Adipocyte (in vitro differentiated cells): ENCODE results near the gene AMMECR1.
A peak's percentile ranks its signal among the peaks of the same experiment; 100 is the strongest.
"Not testable (repeated sequence)": the region's sequence is repeated elsewhere in the genome, so short reads cannot be mapped to it uniquely, and the experiment has no call there.

Source experiments
- DNase-seq: peaks from one replicate; pipeline ENCODE4 v3.0.0-alpha.2; 2015; ENCODE audit warnings: low read depth
- H3K27me3 ChIP-seq: replicated peaks from 2 replicates; pipeline ENCODE4 v1.7.0; 2013; ENCODE audit warnings: mild to moderate bottlenecking, low read length, moderate library complexity; ENCODE audit not compliant: control insufficient read depth, insufficient read depth
- H3K36me3 ChIP-seq: 2 replicates; pipeline ENCODE4 v1.7.0; 2013; ENCODE audit warnings: low read length, mild to moderate bottlenecking, moderate library complexity; ENCODE audit not compliant: control insufficient read depth, insufficient read depth, severe bottlenecking
- H3K4me1 ChIP-seq: 2 replicates; pipeline ENCODE4 v1.7.0; 2013; ENCODE audit warnings: mild to moderate bottlenecking, low read length, moderate library complexity; ENCODE audit not compliant: control insufficient read depth, insufficient read depth
- H3K4me3 ChIP-seq: 2 replicates; pipeline ENCODE4 v1.7.0; 2013; ENCODE audit warnings: mild to moderate bottlenecking, low read length, moderate library complexity
- H3K9ac ChIP-seq: 2 replicates; pipeline ENCODE4 v1.7.0; 2013; ENCODE audit warnings: mild to moderate bottlenecking, low read length, moderate library complexity
- H3K9me3 ChIP-seq: 2 replicates; pipeline ENCODE4 v1.7.0; 2013; ENCODE audit warnings: mild to moderate bottlenecking, low read length, moderate library complexity; ENCODE audit not compliant: control insufficient read depth

AMMECR1 gene

GRCh38 chrX:110317820-110318663, at the start of gene AMMECR1:
Gene AMMECR1 (minus strand): TSS chrX:110318085. CDS start chrX:110318071, 14 bp downstream.
- H3K4me1 ChIP-seq, result peaks cover 10% of the 10 kb centered on the region
- no peaks in the 10 kb centered on the region for H3K9me3 ChIP-seq
- H3K4me3 ChIP-seq, result peak within 1 kb of the TSS; percentile 87
- H3K27me3 ChIP-seq, result peaks cover 6% of the 10 kb centered on the region
- peak within 1 kb of the TSS; percentile 89 for H3K9ac ChIP-seq
- peak; percentile 90 for DNase-seq
- H3K36me3 ChIP-seq, result no peaks in the 10 kb centered on the region

- Histone ChIP-seq H3K9ac (no peak overlapping the region), H3K36me3 (no peaks in the 10 kb centered on the region), H3K4me3 (no peak overlapping the region), H3K4me1 (no peaks in the 10 kb centered on the region), H3K27me3 (peaks cover 4% of the 10 kb centered on the region), H3K9me3 (no peaks in the 10 kb centered on the region)
- DNase-seq, result no peak
Observed at GRCh38 chrX:110363244-110363643, 45.4 kb upstream of the AMMECR1 start.

GRCh38 chrX:110359273-110359672, 41.4 kb upstream of the AMMECR1 start:
- Histone ChIP-seq H3K4me1 (no peaks in the 10 kb centered on the region), H3K4me3 (no peak overlapping the region), H3K27me3 (peaks cover 9% of the 10 kb centered on the region), H3K36me3 (no peaks in the 10 kb centered on the region), H3K9ac (no peak overlapping the region), H3K9me3 (peaks cover 2% of the 10 kb centered on the region)
- no peak for DNase-seq

GRCh38 chrX:110358548-110358947, 40.7 kb upstream of the AMMECR1 start, which contains the start of gene RTL9:
Gene RTL9 (plus strand): TSS chrX:110358848. CDS start chrX:110450618, 91,770 bp downstream.
- no peaks in the 10 kb centered on the region for H3K4me1 ChIP-seq
- H3K9me3 ChIP-seq, result peaks cover 2% of the 10 kb centered on the region
- no peaks in the 10 kb centered on the region for H3K36me3 ChIP-seq
- H3K4me3 ChIP-seq, result no peak within 1 kb of the TSS
- H3K9ac ChIP-seq, result no peak within 1 kb of the TSS
- peaks cover 9% of the 10 kb centered on the region for H3K27me3 ChIP-seq
- no peak for DNase-seq

- Histone ChIP-seq H3K27me3 (peaks cover 11% of the 10 kb centered on the region), H3K4me3 (no peak overlapping the region), H3K9ac (peak overlapping the region; percentile 41), H3K4me1 (peaks cover 2% of the 10 kb centered on the region), H3K9me3 (no peaks in the 10 kb centered on the region), H3K36me3 (no peaks in the 10 kb centered on the region)
- no peak for DNase-seq
Observed at GRCh38 chrX:110346681-110347080, 28.8 kb upstream of the AMMECR1 start.

DNA sequence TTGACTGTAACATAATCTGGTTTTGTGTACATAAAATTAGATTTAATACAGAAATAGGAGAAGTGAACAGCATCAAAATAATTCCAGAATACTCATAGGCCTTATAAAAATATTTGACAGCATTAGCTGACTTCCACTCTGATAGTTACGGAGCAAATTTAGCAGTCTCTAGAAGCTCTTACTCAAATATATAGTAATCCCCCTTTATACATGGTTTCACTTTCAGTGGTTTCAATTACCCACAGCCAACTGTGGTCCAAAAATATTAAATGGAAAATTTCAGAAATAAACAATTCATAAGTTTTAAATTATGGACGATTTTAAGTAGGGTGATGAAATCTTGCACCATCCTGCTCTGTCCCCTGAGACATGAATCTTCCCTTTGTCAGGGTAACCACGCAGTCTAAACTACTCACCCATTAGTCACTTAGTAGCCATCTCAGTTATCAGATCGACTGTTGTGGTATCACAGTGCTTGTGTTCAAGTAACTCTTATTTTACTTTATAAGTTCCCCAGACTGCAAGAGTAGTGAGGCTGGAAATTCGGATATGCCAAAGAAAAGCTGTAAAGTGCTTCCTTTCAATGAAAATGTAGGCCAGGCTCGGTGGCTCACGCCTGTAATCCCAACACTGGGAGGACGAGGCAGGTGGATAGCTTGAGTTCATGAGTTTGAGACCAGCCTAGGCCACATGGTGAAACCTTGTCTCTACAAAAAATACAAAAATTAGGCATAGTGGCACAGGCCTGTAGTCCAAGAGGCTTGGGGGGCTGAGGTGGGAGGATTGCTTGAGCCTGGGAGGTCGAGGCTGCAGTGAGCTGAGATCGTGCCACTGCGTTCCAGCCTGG, 23.5 kb upstream of the AMMECR1 start:
- Histone ChIP-seq H3K27me3 (no peaks in the 10 kb centered on the region), H3K4me3 (peak overlapping the region; percentile 67), H3K9ac (peak overlapping the region; percentile 76), H3K9me3 (no peaks in the 10 kb centered on the region), H3K36me3 (no peaks in the 10 kb centered on the region), H3K4me1 (peaks cover 13% of the 10 kb centered on the region)
- peak; percentile 75 for DNase-seq

DNA sequence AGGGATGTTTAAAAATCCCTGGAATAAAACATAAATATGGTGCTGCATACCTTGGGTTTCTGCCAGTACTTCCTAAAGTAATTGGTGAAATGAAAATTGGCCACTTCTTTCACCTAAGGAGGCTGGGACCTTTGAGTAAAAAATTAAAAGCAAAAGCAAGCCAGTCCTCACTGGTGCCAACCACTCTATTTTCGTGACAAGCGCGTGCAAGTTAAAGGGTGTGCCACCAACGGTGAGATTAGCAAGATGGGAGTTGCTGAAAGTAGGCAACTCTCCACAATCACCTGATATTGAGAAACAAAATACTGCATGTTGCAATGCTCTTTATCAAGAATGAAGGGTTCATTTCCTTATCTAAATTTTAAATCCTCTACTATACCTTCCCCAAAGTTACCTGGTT, 21.1 kb upstream of the AMMECR1 start:
- Histone ChIP-seq H3K4me3 (no peak overlapping the region), H3K27me3 (no peaks in the 10 kb centered on the region), H3K4me1 (peaks cover 13% of the 10 kb centered on the region), H3K9me3 (no peaks in the 10 kb centered on the region), H3K36me3 (no peaks in the 10 kb centered on the region), H3K9ac (no peak overlapping the region)
- DNase-seq, result no peak

DNA sequence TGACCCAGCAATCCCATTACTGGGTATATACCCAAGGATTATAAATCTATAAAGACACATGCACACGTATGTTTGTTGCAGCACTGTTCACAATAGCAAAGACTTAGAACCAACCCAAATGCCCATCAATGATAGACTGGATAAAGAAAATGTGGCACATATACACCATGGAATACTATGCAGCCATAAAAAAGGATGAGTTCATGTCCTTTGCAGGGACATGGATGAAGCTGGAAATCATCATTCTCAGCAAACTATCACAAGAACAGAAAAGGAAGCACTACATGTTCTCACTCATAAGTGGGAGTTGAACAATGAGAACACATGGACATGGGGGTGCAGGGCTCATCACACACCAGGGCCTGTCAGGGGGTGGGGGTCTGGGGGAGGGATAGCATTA, 15.6 kb upstream of the AMMECR1 start:
- not testable (repeated sequence) for DNase-seq, H3K9ac ChIP-seq, H3K4me1 ChIP-seq, H3K4me3 ChIP-seq, H3K27me3 ChIP-seq, H3K9me3 ChIP-seq, H3K36me3 ChIP-seq

- no peak for DNase-seq
- peaks cover 15% of the 10 kb centered on the region for H3K9me3 ChIP-seq
- H3K4me1 ChIP-seq, result no peaks in the 10 kb centered on the region
- H3K4me3 ChIP-seq, result no peak overlapping the region
- H3K9ac ChIP-seq, result no peak overlapping the region
- peaks cover 3% of the 10 kb centered on the region for H3K27me3 ChIP-seq
- H3K36me3 ChIP-seq, result no peaks in the 10 kb centered on the region
Observed at GRCh38 chrX:110331444-110332030, 13.7 kb upstream of the AMMECR1 start.

GRCh38 chrX:110328613-110329012, 10.7 kb upstream of the AMMECR1 start:
- H3K9ac ChIP-seq, H3K36me3 ChIP-seq, H3K27me3 ChIP-seq, DNase-seq, H3K4me3 ChIP-seq, H3K4me1 ChIP-seq: not testable (repeated sequence)
- peaks cover 30% of the 10 kb centered on the region for H3K9me3 ChIP-seq

- DNase-seq, result no peak
- no peak overlapping the region for H3K4me3 ChIP-seq
- peaks cover 3% of the 10 kb centered on the region for H3K27me3 ChIP-seq
- no peaks in the 10 kb centered on the region for H3K4me1 ChIP-seq
- no peaks in the 10 kb centered on the region for H3K36me3 ChIP-seq
- H3K9me3 ChIP-seq, result peaks cover 30% of the 10 kb centered on the region
- H3K9ac ChIP-seq, result no peak overlapping the region
Observed at GRCh38 chrX:110327336-110327735, 9.5 kb upstream of the AMMECR1 start.
